Mammary epithelial cell (primary cell): Measurements from ENCODE around the gene POC5.

Source experiments
- CTCF ChIP-seq, 2 donors: IDR thresholded peaks in 1 of 2; conservative IDR thresholded peaks in 1 of 2; 2 replicates each; pipeline ENCODE4 v1.5.1; 2011 to 2012; ENCODE audit warnings: inconsistent platforms in 2 of 2, low read length in 2 of 2, mild to moderate bottlenecking in 2 of 2, control low read depth in 1 of 2, low read depth in 1 of 2; ENCODE audit not compliant: insufficient read depth in 1 of 2; ENCODE audit errors: extremely low read depth in 1 of 2
- EZH2 ChIP-seq: IDR thresholded peaks from 2 replicates; pipeline ENCODE4 v1.6.1; 2012; ENCODE audit warnings: low read length, inconsistent platforms, borderline replicate concordance

- TF ChIP-seq CTCF (conservative IDR thresholded peaks at IDR 0.05 in 1 of 2, IDR thresholded peaks at IDR 0.05 in 1 of 2; ENCODE audit: extremely low read depth in 1 of 2, insufficient read depth in 1 of 2, low read depth in 1 of 2, low read length in 2 of 2): no peak
- no peak for TF ChIP-seq EZH2
These were observed 90.3 kb downstream of the POC5 start for GRCh38 chr5:75626959-75627358.
